Stimulated activated CD4-positive, alpha-beta T cell treated with anti-CD3 and anti-CD28 coated beads, Interleukin-1b, Interleukin-23, amount 100 ng/mL, for 1 hour (primary cell): Measurements from ENCODE around the gene TFDP1.

Source experiments
- DNase-seq, 2 donors: peaks; one replicate each; pipeline ENCODE4 v3.0.0-alpha.2; 2020; ENCODE audit warnings: low read depth in 2 of 2

Gene TFDP1

DNA sequence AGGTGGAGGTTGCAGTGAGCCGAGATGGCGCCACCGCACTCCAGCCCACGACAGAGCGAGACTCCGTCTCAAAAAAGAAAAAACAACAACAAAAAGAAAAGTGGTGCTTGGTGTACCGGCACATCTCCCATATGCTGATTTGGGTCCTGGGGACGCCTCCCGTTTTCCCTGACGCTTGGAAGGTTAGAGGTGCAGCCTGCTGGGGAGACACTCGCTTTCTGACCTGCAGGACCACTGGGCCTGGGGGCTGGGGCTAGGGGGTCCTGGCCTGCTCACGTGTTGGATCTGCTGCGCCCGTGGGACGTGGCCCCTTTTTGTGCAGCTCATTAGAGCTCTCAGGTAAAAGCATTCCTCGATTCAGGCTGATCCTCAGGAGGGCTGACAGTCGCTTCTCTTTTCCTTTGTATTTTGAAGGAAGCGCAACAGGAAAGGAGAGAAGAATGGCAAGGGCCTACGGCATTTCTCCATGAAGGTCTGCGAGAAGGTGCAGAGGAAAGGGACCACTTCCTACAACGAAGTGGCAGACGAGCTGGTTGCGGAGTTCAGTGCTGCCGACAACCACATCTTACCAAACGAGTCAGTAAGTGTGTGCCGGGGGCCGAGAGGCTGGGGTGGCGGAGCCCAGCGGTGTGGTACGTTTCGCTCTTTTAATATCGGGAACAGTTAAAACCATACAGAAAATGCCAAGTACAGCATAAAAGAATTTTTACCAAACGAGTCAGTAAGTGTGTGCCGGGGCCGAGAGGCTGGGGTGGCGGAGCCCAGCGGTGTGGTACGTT, 48.3 kb downstream of the TFDP1 start:
- no peak for DNase-seq

DNA sequence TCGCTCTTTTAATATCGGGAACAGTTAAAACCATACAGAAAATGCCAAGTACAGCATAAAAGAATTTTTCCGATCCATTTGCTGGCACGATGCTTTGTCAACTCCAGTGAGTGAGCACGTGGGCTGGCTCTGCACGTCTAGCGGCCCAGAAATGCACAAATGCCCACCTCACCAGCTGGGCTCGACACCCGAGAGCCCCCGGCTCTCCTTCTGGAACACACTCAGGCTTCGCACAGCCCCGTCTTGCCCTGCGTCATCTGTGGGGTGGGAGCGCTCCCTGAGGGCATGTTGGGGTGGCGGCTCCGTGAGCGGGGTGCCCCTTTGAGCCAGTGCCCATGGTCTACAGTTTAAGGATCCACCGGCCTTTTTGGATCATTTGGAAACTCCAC, 48.9 kb downstream of the TFDP1 start:
- DNase-seq: no peak

DNA sequence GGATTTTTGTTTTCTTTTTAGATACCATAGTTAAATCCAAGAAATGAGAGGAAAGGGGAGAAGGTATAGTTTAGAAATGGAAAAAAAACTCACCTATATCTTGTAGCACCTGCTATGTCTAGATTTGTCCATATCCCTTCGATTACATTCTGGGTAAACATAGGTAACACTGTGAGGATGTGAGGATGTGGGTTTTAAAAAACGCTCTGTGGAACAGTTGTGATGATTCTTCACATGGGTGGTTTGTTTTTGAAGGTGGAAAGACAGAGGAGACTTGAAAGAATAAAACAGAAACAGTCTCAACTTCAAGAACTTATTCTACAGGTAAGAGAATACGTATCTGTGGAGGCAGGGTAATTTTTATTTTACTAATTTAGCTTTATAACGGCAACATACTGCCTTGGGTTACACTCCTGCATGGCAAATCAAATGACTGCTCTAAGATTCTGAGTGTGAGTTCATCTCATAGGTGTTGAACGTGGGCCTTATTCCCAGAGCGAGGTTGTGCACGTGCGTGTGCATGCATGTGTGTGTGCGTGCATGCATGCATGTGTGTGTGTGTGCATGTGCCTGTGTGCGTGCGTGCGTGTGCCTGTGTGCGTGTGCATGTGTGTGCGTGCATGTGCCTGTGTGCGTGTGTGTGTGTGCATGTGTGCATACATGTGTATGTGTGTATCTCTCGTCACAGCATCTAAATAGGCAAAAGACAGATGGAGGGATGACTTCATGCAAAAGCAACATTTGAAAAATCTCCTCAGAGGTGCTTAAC, 49.9 kb downstream of the TFDP1 start:
- no peak for DNase-seq

DNA sequence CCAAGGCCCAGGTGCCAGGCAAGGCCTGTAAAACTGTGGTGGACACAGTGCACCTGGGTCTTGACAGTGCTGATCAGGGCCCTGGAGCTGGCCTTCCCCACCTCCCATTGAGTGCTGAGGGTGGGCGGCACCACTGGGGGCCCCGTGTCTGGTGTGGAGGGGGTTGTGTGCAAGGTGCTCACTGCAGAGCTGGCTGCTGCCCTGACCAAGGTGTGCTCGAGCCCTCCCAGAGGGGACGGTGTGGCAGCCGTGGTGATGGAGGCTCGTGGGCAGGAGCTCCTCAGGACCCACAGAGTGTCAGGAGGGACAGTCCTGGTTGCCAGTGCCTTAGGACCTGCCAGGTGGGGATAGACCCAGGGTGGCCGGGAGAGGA, 50.5 kb downstream of the TFDP1 start:
- DNase-seq: no peak

DNA sequence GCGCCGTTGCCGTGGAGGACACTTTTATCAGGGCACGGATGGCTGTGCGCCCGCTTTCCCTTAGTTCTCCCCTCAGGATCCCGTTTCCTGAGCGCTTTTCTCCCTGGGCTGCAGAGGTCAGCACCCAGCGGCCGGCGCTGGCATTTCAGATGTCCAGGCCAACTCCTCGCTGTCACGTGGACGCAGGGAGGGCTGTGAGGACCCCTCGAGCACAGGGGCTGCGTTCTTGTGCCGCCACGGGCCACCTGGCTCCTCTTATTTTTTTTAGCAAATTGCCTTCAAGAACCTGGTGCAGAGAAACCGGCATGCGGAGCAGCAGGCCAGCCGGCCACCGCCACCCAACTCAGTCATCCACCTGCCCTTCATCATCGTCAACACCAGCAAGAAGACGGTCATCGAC, 51.2 kb downstream of the TFDP1 start:
- DNase-seq: no peak

DNA sequence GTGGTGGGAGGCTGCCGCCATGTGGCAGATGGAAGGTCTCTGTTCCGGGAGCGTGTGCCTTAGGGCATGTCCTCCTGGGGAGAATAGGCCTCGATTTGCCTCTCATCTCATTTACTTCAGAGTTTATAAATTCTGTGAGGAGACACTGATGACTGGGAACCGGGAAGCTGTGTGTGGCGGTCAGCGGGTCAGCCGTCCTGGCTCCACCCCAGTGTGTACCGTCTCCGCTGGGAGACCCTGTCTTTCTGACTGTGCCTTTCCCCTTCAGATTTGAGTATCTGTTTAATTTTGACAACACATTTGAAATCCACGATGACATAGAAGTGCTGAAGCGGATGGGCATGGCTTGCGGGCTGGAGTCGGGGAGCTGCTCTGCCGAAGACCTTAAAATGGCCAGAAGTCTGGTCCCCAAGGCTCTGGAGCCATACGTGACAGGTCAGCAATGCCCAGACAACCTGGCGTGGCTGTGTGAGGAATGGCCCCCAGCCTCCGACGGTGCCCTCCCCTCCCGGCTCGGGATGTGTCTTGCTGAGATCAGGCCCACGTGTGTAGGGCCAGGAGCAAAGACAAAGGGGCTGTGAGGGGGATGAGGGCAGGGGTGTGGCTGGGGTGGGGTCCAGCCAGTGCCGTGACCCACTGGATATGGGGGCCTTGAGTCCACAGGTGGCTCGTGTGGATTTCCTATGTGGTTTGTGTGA, 51.9 kb downstream of the TFDP1 start:
- DNase-seq: no peak

DNA sequence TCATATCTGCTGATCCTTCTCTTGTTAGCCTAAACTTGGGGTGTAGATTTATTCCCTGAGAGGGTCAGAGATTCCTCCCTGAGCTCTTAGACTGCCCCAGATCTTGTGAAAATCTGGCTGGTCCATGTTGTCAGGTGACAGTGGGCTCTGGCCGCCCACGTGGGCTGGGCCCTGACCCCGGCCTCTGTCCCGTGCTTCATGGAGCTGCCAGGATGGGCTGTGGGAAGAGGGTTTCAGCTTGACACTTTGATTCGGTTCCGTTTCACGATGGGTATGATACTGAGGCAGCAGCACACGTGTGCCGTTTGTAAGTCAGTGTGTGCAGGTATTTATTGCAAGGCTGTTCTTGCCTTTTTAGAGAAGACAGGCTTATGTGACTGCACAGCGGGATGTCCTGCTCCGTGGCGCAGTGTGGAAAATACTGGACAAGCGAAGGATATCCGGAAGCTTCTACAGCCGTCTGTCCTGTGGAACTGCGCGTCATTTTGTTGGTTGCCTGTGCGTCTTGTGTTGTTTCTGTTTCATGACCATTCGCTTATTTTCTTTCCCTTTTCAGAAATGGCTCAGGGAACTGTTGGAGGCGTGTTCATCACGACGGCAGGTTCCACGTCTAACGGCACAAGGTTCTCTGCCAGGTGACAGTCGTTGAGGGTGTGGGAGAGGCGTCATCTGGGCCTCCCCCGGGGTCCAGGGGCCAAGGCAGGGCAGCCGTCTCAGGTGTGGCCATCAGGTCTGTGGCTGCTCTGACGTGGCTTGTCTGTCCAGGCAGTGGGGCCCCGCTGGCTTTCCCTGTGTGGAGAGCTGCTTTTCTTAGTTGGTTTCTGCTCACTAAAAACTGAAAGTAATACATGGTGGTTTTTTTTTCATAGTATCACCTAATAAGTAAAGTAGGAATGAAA, 53.0 kb downstream of the TFDP1 start:
- DNase-seq: no peak

DNA sequence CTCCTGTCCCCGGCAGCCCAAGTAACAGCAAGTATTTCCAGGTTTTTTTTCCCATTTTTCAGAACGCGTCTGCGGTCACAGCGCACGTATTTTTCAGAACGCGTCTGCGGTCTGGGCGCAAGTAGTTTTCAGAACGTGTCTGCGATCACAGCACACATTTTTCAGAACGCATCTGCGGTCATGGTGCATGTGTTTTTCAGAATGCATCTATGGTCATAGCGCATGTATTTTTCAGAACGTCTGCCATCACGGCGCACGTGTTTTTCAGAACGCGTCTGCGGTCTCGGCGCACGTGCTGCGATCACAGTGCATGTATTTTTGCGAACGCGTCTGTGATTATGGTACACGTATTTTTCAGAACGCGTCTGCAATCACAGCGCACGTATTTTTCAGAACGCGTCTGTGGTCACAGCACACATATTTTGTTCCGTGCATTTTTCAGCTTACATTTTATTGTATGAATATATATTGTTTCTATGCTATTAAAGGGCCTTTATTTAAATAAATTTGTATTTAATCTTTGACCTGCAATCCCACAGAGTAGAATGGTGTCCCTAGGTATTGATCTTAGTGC, 53.7 kb downstream of the TFDP1 start:
- no peak for DNase-seq

DNA sequence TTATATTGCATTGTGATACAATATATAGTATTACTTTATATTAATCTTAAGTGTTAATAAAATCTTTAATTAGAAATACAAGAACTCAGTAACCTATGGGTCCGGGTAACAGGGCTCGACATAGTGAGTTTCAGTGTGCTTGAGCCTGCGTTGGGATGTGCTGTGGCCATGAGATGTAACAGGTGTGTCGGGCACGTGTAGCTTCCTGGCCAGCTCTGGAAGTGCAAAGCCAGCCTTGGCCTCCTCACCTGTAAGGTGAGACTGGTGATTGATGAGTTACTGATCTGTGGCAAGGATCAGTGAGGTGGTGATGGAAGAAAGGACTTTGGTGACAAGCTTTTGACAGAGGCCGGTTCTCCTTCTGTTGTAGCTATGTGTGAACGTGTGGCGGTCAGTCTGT, 54.3 kb downstream of the TFDP1 start:
- no peak for DNase-seq

DNA sequence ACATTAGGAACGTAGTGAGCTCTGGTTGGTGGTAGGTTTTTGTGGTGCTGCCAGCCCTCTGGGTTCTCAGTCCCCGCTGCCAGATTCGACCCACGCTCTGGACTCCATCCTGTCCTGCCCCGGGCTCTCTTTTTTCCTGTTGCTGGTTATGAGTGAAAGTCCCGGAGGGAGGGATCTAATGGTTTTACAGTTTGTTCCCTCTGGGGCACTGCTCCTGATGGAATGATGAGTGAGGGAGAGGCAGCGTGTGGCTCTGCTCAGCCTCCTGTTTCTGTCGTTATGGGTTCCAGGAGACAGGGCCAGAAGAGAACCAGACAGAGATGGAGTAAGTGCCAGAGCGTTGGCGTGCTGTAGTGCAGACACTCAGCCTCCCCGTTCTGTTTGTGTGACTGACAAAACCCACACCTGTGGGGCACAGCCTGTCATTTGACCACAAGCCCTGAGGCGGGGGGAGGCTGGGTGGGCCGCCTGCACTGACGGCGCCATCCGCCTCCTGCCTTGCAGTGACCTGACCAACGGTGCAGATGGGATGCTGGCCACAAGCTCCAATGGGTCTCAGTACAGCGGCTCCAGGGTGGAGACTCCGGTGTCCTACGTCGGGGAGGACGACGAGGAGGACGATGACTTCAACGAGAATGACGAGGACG, 55.2 kb downstream of the TFDP1 start:
- DNase-seq: no peak

DNA sequence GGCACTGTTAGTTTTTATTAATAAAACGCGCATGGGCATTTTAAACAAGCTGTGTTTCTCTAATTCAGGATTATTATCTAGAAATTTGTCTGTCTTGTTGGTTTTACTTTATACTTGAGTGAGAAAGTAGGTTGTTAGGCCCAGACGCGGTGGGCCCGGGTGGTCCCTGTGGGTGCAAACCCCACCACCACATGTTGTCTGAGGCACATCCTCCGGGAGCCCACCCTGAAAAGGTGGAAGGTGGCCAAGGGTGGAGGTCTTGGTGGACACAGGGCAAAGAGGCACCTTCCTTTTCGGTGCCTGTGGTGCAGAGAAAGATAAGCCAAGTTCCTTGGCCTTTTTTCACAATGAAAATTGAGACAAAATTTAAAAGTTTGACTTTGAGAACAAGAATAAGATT, 56.9 kb downstream of the TFDP1 start:
- DNase-seq: no peak

DNA sequence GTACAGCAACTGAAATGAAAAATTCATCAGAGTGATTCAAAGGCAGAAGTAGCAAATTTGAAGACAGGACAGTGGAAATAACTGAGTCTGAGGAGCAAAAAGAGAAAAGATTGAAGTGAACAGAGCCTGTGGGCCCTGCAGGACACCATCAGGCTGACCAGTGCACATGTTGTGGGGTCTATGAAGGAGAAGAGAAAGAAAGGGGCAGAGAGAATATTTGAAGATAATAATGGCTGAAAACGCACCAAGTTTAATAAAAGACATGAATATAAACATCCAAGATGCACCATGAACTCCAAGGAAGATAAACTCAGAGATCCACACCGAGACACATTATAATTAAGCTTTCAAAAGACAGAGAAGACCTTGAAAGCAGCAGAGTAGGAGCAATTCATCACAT, 58.0 kb downstream of the TFDP1 start:
- no peak for DNase-seq

DNA sequence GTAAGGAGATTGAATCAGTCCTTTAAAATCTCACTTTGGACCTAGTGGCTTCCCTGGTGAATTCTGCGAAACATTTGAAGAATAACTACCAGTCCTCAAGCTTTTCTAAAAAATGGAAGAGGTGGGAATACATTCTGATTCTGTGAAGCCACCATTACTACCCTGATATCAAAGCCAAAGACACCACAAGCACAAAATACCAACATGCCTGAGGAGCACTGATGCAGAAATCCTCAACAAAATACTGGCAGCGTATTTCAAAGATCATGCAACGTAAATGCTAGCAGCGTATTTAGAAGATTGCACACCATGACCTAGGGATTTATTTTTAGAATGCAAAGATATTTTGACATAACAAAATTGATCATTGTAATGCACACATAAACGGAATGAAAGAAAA, 59.0 kb downstream of the TFDP1 start:
- no peak for DNase-seq

DNA sequence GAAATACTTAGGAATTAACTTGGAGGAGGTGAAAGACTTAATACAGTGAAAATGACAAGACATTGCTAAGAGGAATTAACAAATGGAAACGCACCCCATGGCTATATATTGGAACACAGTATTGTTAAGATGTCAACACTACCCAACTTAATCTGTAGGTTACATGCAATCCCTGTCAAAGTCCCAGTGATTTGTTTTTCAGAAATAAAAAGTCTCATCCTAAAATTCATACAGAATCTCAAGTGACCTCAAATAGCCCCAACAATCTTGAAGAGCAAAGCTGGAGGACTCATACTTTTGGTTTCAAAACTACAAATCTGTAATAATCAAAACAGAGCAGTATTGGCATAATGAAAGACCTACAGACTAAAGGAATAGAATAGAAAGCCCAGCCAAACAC, 60.2 kb downstream of the TFDP1 start:
- DNase-seq: no peak

DNA sequence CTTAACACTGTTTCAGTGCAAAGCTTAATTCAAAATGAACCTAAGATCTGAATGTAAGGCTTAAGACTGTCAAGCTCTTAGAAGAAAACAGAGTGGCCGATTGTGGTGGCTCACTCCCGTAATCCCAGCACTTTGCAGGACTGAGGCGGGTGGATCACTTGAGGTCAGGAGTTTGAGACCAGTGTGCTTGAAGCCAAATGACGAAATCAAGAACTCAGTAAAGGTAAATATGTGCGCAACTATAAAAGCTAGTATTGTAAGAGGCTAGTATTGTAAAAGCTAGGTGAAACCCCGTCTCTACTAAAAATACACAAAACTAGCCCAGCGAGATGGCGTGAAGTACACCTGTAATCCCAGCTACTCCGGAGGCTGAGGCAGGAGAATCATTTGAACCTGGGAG, 60.8 kb downstream of the TFDP1 start:
- no peak for DNase-seq

DNA sequence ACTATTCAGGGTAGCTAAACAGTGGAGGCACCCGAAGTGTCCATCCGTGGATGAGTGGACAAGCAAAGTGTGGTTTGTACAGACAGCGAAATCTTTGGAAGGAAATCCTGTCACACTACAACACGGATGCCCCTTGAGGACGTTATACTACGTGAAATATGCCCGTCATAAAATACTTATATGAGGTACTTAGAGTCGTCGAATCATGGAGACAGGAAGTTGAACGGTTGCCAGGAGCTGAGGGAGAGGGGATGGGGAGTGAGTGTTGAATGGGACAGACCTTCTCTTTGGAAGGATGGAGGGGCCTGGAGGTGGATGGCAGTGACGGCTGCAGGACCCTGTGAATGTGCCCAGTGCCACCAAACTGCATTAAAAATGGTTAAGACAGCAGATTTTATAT, 61.8 kb downstream of the TFDP1 start:
- DNase-seq: no peak

DNA sequence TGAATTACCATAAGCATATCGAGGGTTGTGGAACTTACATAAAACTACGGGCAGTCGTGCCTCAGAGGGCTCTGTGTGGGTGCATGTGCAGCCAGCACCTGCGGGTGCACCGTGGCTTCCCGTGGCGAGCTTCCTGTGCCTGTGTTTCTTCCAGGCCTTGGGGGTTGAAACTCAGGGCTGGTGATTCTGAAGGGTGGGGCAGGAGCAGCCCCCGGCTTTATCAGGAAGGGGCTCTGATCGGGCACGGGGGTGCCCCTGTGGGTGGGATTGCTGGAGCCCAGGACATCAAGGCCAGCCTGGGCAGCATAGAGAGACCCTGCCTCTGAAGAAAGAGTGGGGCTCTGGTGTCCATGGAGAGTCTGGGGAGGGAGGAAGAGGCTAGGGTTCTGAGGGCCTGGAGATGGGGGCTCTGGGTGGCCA, 62.4 kb downstream of the TFDP1 start:
- DNase-seq: no peak

DNA sequence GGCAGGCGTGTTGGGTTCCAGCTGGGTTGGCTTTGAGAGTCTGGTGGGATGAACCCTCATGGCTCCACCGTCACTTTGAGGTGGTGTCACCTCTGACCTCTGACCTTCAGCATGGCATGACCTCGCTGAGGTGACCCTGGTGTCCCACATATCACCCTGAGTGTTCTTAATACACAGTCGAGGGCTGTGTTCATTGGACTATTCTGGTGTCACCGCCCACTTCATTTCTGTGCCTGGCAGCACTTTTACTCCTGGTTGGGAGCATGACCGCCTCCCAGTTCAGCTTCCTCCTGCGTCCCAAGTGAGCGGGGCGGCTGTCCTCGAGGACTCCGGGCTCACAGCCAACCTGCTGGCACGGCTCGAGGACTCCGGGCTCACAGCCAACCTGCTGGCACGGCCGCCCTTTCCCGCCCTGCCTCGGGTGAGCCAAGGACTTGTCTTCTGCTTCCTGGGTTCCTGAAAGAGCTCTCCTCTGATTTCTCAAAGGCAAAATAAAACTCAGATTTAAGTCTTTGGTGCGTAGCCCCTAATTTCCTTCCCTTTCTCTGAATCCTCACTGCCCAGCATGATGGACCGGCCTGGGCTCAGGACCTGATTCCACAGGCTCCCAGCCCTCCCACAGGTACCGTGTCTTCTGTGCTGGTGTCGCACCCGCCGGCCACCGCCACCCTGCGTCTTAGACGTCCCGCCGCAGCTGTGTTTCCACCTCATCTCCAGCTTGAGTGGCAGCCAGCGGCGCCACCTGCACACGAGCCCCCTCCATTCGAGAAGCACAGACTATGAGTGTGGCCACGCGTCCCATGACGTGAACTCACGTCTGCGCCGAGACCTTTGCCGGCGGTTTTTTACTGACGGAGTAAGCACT, 63.0 kb downstream of the TFDP1 start:
- no peak for DNase-seq

DNA sequence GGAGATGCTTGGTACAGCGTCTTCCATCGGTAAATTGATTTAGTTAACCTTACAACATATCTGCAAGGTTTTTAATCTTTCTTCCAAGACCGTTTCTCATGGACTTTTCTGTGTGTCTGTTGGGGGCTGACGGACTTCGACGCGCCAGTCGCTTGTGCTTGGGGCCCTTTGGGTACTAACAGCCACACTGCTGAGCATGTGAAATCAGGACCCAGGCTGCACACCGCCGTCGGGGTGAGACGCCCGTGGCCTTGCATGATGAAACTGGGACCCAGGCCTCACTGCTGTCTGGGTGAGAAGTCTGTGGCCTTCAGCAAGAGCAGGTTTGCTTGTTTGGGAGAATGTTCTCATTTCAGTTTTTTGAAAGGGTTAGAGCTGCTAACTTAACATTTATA, 63.7 kb downstream of the TFDP1 start:
- no peak for DNase-seq

DNA sequence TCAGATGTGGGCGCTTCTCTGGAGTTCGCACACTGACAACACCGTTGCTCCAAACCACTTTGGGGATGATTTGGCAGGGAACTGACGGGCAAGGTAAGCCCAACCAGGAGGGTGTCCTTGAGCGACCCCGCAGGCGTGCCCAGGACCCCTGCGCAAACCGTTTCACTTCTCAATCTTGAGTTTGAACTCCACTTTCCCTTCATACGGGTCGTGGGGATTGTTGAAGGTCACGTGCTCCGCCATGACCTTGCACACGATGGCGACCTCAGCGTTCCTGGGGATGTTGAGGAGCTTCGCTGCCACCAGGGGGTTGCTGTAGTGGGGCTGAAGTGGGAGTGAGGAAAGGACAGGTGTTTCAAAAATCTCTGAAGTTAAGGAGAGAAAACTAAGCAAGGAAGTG, 64.7 kb downstream of the TFDP1 start:
- no peak for DNase-seq
